GM18519 (cell line): ENCODE data around the gene TANC1.

ENCODE experiments used
- ATAC-seq: cut with Tn5 transposase; IDR thresholded peaks from one replicate; pipeline ENCODE4 v1.9.1; 2021; ENCODE audit warnings: mild to moderate bottlenecking, moderate library complexity; ENCODE audit not compliant: unreplicated experiment, low FRiP score

TANC1 gene

DNA sequence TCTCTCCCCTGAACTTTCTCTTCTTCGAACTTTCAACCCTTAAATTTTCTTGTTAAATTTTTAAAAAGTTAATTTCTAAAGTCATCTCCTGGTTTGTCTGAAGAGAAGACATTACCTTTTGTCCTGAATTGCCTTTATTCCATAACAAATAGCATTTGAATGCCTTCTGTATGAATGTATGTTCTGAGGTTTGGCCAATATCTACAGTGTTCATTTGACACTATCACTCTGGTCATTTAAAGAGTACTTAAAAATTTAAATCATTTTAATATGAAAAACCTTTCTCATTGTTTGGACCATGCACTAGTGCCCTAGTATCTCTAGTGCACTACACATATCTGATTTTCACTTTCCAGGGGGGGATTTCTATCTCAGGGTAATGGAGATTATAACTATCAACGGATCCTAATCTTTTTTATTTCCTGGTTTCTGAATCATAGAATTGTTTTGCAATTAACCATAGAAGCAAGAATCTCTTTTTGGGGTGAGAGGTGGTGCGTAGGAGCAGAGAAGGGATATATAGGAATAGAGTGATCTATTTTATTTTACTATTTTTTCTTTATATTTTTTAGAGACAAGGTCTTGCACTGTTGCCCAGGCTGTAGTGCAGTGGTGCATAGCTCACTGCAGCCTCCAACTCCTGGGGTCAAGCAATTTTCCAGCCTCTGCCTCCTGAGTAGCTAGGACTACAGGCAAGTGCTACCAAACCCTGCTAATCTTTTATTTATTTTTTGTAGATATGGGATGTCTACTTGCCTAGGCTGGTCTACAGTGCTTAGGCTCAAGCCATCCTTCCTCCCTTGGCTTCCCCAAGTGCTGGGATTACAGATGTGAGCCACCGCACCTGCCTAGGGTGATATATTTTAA is 25.5 kb downstream of the TANC1 start:
- no peak for ATAC-seq

DNA sequence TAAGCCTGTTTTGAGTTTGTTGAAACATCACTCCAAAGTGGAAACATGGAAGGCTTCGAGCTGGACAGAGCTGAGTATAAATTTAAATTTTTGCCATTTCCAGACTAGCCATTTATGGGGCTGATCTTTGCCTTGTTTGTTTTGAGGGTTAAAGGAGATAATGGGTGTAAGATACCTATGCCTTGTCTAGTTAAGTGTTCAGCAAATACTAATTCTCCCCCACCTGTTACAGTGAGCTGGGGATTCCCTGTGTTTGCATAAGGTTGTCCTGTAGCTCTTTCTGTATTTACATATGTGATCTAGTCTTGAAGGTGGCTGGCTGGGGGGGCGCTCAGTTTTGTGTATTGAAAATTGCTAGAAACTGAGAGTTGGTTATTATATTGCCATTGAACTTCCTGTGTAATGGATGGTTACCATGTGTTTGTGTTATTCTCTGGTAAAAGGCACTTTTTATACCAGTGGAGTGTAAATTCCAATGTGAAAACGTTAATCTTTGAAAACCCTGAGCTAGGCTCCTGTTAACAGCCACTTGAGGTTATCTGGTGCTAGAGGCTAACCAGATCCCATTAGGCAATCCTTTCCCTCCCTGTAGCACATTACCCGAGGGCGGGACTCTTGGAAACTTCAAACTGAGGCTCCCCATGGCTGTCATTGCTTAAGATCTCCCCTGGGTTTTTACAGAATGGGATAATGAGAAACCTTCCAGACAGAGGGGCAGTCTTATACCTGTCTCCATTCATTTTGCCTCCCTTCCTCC is 26.7 kb downstream of the TANC1 start:
- peak; percentile 34 for ATAC-seq

DNA sequence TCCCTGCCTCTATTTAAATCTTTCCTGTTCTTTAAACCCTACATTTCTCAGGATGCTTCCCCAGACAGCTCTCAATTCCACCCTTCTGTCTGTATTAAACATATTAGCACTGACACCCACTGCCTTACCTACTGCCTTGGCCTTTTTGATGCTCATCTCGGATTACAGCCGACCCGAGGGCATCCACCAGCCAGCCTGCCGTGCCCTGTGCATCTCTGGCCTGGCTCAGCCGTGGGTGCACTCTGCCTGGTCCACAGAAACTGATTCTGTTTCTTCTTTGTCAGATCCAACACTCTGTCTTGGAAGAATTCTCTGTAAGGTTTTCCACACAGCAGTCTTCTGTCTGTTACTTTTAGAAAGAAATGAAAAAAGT is 27.2 kb downstream of the TANC1 start:
- no peak for ATAC-seq

DNA sequence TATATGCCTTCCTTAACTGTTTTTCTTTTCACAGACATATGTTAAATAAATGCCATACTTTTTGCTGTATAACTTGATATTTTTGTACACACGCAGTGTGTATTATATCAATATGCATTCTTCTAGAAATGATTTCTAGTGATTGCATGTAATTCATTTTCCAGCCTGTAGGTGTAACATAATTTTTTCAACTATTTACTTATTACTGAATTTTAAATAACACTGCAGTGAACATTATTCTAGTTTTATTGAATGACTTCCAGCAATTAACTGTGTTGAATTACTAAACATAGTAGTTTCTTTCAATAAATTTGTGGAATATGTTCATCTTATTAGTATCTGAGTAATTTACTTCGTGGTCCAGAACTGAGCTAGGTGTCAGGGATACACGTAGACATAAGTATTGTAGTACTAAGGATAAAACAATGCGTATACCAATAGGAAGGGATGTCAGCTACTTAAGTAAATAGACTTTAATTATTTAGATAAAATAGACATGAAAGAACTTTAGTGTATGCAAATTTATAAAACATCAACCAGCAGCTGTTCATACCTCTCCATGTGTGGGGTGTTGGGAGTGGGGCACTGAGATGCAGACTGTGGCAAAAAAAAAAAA is 28.0 kb downstream of the TANC1 start:
- ATAC-seq = no peak

DNA sequence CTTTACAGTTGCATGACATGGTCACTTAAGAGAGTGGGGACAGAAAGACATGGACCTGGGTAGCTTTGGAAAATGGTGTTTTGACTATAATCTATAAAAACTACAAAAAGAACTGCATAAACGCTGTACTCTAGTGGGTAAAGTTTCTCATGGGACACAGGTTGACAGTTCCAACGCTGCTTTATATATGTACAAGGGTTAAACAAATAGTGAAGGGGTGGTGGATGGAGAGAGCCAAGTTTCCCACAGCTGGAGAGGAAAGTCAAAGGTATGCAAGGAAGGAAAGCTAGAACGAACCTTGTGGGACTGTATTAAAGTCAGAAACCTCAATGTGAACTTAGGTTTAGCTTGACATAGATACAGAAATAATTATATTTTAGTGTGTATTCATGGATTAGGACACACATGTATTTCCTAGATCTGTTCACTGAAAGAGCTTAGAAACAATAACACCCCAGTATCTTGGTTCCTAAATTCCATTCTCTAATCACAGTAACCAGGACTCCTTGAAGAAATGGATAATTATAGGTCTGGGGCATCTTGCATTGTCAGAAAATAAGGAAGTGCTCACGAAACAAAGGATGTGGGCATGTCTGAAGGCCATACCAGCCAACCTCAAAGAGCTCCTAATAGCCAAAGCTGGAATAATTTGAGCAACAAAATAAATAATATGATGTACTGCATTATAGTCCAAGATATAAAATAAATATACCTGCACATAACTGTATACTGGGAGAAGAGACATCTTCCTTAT is 28.8 kb downstream of the TANC1 start:
- ATAC-seq = no peak

DNA sequence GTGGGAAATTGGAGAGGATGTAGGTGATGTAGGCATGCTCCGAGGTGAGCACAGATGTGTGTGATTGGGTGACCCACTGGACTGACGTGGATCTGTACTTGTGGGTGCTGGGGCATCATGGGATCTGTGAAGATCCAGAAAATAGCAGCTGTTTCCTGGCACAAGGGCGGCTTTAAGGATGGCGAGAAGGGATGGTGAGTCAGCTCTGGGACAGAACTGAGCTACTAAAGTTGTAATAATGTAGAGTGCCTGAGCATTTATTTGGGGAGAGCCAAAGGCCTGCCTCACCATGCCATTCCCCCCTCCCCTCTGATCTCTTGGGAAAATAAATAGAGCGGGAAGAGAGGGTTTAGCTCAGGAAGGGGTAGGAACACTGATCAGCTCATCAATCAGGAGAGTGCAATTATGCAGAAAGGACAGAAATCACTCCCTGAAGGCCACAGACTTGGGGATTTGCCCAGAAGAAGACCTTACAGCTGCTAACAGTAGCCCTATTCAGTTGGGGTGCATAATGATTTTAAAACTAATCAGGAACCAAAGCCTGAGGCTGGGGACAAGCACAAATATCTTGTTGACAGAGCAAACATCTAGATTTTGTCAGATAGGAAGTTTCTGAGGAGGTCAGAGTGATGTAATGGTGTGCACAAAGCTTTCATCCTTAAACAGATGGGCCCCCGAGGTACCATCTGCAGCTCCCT is 30.3 kb downstream of the TANC1 start:
- ATAC-seq = no peak

DNA sequence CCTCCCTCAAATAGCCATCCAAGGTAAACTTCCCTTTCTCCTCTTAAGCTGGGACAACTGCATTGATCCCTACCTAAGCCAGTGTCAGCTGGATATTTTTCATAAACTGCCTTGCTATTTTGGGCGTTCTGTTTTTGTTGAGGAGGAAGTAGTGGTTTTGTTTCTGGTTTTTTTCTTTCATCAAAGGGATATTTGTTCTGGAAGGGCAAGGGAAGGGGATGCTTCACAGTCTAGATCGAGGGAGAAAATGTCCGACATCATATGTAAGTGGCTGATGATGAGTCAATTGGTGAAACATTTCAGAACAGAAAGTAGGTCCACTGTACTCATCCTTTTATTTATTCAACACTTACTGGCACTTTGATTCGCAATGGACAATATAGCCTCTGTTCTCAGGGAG is 31.0 kb downstream of the TANC1 start:
- ATAC-seq = no peak

DNA sequence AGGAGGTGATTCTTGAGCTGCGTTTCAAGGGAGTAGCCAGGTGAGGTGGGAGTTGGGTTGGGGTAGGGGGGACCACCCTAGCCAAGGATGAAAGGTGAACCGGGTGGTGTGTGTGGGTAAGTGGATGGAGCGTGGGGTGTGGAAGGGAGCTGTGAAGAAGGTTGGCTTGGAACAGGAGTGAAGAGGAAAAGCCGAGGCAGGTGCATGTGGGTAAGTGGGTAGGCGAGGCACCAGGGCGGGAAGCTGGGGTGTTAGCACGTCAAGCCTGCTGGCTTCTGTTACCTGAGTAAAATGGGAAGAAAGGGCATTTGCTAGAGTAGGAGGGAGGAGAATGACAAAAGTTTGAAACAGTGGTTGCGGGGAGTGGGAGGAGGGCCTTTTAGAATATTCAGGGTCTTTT is 31.6 kb downstream of the TANC1 start:
- no peak for ATAC-seq

DNA sequence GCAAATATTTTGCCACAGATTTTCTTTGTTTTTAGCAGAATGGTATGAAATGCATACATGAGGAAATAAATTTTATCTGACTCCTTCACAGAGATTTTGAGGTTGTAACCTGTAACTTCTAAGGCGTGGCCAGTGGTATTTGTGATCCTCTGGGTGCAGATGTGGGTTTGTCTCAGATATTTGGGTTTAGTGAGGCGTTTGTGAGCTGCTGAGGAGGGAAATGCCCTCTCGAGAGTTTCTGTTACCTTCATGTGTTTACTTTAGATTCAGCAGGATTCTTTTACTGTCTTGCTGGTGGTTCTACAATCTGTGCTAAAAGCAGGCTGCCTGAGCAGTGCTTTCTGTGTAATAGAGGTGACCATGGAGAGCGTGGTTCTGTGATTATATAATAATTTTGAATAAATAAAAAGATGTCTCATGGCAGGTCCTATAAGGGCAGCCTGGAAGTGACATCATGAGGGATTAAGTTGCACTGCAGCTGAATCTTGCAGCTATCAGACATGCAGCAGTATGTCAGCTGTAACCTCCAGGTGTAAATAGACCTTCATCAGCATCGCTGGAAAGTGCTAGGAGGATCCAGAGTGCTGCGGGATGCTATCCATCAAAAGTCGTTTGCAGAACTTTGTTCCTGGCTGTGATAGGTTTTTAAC is 34.1 kb downstream of the TANC1 start:
- ATAC-seq = no peak

DNA sequence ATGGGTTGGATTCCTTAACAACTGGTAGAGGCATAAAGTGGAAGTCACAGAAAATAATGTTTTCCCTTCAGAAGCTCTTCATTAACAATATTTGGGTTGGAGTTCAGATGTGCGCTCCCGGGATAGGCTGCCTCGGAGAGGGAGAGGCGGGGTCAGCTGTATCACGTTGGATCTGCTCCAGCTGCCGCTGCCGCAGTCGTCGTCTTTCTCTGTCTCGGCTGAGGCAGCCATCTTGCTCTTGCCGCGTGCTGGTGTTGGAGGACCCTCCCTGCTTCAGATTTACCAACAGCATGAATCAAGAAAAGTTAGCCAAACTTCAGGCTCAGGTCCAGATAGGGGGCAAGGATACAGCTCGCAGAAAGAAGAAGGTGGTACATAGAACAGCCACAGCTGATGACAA is 35.1 kb downstream of the TANC1 start:
- ATAC-seq = no peak

DNA sequence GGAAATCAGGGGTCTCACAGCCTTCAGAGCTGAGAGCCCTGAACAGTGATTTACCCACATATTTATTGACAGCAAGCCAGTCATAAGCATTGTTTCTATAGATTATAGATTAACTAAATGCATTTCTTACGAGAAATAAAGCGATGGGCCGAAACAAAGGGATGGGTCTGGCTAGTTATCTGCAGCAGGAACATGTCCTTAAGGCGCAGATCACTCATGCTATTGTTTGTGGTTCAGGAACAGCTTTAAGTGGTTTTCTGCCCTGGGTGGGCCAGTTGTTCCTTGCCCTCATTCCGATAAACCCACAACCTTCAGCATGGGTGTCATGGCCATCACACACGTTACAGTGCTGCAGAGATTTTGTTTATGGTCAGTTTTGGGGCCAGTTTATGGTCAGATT is 36.4 kb downstream of the TANC1 start:
- no peak for ATAC-seq

DNA sequence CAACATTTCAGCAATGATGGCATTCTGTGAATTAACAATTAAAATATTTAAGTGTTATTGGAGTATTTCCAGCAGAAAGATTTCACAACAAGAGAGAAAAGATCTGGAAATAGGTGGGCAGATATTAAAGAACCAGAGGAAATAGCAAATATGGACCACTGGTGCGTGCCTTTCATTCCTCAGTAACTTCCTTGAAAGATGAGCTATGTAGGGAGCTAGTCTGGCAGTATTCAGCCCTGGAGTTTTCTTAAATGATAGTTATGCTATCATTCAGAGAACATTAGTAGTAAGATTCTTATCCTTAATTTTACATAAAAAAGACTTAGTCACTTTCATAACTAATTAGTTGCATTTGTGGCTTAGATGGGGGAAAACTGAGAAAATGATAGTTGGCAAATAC is 41.5 kb downstream of the TANC1 start:
- no peak for ATAC-seq

DNA sequence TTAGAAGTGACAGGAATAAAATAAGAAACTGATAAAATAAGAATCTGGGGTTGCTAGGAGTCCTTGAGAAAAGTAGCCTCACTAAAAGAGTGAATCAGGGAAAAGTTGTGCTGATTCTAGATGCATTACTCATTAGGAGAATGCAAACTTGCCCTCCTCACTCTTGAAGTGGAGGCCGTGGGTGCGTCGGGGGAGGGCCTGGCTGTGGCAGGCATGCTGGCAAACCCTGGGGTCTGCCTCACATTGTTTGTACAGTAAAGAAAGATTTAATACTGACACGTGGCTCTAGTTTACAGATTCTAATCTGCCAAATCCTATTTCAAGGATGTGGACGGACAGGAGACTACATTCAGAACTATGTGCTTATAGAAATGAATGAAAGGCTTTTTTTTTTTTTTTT is 41.9 kb downstream of the TANC1 start:
- no peak for ATAC-seq

DNA sequence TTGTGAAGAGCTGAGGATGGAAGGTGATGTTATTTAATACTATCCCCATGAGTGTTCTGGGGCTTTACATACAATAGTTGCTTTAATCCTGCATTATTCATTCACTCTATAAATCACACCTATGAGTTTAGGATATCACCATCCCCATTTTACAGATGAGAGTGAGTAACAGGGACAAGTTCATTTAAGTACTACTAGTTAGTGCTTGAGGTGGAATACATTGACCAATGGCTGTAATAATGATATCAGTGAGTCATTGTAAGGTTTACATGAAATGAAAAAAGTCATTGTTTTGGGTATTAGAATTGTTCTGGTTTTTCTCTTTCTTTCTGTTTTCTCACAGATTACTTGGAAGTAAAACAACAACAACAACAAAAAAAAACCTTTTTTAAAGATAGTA is 42.5 kb downstream of the TANC1 start:
- no peak for ATAC-seq

DNA sequence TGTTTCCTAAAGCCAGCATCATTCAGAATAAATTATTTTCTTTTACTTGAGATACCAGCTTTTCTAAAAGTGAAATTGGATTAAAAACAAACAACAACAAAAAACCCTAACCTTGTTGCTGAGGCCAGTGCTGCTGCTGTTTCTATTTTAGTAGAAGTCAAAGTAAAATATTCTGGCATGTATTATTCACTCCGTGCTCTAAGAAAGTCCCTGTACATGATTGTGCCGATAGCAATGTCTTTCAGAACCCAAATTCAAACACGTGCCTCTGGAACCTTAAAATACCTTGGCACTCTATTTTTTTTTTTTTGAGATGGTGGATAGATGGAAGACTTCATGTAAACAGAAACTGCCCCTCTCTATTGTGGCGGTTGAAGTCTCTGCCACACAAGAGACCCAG is 43.7 kb downstream of the TANC1 start:
- ATAC-seq = no peak

DNA sequence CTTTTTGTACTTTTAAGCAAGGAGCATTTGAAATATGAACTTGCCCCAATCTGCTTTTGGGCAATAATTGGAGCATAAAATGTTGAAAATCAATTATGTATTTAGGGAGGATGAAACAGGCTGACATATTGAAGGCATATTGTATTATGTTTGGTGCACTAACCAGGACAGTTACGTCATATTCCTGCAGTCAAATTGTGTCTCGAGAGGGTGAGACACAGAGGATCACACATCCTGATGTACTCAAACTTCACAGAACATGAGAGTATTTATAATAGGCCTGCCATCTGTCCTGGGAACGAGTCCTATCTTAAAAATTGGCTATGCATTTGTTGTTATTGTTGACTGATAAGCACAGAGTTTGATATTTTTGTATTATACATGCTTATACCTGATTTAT is 44.7 kb downstream of the TANC1 start:
- ATAC-seq = no peak

DNA sequence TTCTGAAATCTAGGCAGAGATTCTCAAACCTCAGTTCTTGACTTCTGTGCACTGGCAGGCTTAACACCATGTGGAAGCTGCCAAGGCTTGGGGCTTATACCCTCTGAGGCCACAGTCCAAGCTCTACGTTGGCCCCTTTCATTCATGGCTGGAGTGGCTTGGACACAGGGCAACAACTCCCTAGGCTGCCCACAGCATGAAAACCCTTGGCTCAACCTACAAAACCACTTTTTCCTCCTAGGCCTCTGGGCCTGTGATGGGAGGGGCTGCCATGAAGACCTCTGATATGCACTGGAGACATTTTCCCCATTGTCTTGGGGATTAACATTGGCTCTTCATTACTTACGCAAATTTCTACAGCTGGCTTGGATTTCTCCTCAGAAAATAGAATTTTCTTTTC is 46.7 kb downstream of the TANC1 start:
- no peak for ATAC-seq

DNA sequence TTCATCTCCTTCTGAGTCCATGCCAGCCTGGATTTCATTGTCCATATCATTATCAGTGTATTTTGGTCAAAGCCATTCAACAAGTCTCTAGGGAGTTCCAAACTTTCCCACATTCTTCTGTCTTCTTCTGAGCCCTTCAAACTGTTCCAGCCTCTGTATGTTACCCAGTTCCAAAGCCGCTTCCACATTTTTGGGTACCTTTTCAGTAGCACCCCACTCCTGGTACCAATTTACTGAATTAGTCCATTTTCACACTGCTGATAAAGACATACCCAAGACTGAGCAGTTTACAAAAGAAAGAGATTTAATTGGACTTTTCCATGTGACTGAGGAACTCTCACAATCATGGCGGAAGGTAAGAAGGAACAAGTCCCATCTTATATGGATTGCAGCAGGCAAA is 47.4 kb downstream of the TANC1 start:
- no peak for ATAC-seq

DNA sequence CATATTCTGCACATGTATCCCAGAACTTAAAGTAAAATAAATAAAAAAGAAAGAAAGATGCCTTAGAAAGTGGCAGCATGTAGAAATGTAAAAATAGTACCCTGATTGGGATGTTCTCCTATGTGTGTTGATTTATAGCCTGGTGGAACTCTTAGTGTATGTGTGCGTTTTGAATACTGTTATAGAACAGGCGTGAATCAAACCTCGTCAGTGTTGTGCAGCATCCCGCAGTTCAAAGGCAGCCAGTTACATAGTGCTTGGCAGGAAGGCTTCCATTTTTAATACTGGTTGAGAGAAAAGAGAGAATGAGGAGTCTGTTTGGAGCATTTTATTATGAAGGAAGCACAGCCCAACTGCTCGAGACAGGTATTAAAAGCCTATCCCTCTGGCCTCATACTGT is 49.4 kb downstream of the TANC1 start:
- ATAC-seq = no peak

DNA sequence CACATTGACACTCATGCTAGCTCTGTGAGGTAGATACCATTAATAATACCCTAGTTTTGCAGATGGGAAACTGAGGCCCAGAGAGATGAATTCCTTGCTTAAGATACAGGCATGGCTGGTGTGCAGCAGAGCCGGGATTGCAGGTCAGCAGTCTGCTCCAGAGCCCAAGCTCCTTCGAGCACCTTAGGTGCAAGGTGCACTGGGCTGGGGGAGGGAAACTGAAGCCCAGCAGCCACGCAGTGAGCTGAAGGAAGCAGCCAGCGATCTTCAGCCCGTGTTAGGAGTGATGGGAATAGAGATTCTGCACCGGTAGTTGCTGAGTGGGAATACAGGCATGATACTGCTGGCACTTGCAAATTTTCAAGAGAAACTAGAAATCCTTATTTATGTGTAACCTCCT is 50.6 kb downstream of the TANC1 start:
- no peak for ATAC-seq
